AG09319 (cell line): ENCODE results near the gene ZNF652.

Experiments
- DNase-seq: peaks from one replicate; pipeline ENCODE4 v3.0.0-alpha.2; 2010; ENCODE audit warnings: low read depth; ENCODE audit errors: extremely low read depth
- TF ChIP-seq, protein P1 (sequence below): IDR thresholded peaks from 2 replicates; pipeline ENCODE4 v1.5.1; 2011; ENCODE audit warnings: low read depth, mild to moderate bottlenecking, inconsistent platforms, low read length, moderate library complexity

Gene ZNF652

GRCh38 chr17:49327835-49328784 lies 33.9 kb downstream of the ZNF652 start:
- TF ChIP-seq, protein P1, sequence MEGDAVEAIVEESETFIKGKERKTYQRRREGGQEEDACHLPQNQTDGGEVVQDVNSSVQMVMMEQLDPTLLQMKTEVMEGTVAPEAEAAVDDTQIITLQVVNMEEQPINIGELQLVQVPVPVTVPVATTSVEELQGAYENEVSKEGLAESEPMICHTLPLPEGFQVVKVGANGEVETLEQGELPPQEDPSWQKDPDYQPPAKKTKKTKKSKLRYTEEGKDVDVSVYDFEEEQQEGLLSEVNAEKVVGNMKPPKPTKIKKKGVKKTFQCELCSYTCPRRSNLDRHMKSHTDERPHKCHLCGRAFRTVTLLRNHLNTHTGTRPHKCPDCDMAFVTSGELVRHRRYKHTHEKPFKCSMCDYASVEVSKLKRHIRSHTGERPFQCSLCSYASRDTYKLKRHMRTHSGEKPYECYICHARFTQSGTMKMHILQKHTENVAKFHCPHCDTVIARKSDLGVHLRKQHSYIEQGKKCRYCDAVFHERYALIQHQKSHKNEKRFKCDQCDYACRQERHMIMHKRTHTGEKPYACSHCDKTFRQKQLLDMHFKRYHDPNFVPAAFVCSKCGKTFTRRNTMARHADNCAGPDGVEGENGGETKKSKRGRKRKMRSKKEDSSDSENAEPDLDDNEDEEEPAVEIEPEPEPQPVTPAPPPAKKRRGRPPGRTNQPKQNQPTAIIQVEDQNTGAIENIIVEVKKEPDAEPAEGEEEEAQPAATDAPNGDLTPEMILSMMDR, result no peak
- no peak for DNase-seq

DNA sequence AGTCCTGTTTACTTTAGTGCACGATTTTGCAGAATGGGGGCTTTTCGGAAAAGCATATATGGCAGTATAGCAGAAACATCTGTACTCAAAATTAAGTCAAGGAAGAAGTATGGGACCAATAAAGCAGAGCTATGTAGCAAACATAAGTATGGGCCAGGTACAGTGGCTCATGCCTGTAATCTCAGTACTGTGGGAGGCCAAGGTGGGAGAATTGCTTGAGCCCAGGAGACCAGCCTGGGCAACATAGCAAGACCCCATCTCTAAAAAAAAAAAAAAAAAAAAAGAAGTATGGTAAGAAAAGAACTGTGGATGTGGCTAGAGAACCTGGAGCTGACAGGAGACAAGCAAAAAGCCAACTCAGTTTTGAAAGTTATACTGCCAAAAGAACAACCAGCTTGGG lies 36.1 kb downstream of the ZNF652 start:
- no peak for DNase-seq
- TF ChIP-seq, protein P1, result no peak

GRCh38 chr17:49318435-49318965 lies 43.5 kb downstream of the ZNF652 start:
- TF ChIP-seq, protein P1, result no peak
- DNase-seq, result no peak

DNA sequence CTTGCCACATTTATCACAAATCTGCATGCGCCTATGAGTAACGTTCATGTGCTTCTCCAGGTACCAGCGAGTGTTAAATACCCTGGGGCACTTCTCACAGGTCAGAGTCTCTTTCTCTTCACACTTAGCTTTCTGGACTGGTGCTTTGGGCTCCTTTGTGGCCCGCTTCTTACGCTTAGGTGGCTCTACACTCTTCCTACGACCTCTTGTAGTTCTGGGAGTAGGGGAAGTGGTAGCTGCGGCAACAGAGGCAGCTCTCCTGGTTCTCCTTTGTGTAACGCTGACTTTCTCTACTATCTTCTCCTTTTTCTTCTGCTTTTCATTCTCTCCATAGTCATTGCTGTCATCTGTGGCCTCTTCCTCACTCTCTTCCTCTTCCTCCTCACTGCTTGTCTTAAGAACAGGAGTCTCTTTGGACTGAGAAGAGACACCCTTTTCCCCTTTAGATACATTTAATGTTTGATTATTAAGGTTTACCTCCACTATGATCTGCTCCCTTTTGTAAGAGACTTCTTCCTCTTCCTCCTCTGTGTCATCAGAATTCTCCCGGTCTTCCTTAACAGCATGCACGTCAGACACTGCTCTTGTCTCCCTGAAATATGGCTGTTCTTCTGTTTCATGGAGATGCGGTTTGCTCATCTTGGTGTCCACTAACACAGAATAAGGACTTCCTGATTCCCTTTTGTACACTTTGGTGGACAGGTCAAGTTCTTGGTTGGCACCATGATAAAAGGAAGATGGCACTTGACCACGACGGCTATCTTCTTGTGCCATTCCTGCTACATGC lies 45.0 kb downstream of the ZNF652 start:
- TF ChIP-seq, protein P1, result no peak
- no peak for DNase-seq

GRCh38 chr17:49316258-49316570 lies 45.8 kb downstream of the ZNF652 start:
- no peak for DNase-seq
- TF ChIP-seq, protein P1, result no peak

DNA sequence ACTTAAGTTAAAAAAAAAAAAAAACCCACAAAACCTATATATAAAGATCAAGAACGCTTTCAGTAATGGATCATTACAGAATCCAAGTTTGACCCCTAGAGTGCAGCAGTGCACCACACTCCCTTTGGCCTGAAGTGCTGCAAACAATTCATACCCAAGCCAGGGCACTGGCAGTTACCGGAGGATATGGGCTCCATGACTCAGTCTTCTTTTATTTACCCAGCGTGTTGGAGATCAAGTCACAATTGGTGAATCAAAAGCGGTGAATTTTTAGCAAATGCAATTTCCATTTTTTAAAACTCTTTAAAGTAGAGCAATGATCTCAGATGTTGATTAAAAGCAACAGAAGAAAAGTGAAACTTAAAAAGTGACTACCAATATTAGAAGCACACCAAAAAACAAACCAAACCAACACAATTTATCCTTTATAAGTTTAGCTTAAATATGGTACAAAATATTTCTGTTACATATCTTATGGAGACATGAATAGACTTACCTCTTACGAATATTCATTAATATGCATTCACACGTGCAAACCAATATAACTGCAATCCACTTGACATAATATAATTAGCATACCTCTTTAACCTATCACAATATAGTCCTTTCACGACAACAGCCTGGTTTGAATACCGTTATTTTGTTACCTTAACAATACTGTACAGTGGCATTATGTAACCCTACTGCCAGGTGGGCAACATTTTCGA lies 46.3 kb downstream of the ZNF652 start:
- DNase-seq, result peak; percentile 66

More for the DNA sequence above, 46.3 kb downstream of the ZNF652 start:
- TF ChIP-seq, protein P1, result peak; percentile 82
